Activated naive CD4-positive, alpha-beta T cell treated with anti-CD3 and anti-CD28 coated beads, Interleukin-2, amount 10 ng/mL, durations not matched to agents 7 days and 5 days (primary cell): ENCODE results near the gene EZH1.

Experiments used
- CTCF ChIA-PET: fragments of 350-600 bp; sonication (Branson Sonifier 250); formaldehyde crosslinking; loops from one replicate; lab custom pipeline; 2021; ENCODE audit warnings: antibody characterized with exemption; lab: Charles Lee
- DNase-seq: peaks from one replicate; pipeline ENCODE4 v3.0.0-alpha.2; 2020
- H3K27ac Mint-ChIP-seq: one replicate; pipeline ENCODE4 v1.8.0; 2021; ENCODE audit warnings: mild to moderate bottlenecking, moderate library complexity, mixed read lengths
- H3K27me3 Mint-ChIP-seq: one replicate; pipeline ENCODE4 v1.8.0; 2021; ENCODE audit warnings: mild to moderate bottlenecking, mixed read lengths
- H3K36me3 Mint-ChIP-seq: one replicate; pipeline ENCODE4 v1.8.0; 2021; ENCODE audit warnings: mixed read lengths
- H3K4me1 Mint-ChIP-seq: one replicate; pipeline ENCODE4 v1.8.0; 2021; ENCODE audit warnings: mixed read lengths
- H3K4me3 Mint-ChIP-seq: one replicate; pipeline ENCODE4 v1.8.0; 2021; ENCODE audit warnings: mild to moderate bottlenecking, moderate library complexity, mixed read lengths
- H3K9me3 Mint-ChIP-seq: one replicate; pipeline ENCODE4 v1.8.0; 2021; ENCODE audit warnings: mixed read lengths

The EZH1 gene

DNA sequence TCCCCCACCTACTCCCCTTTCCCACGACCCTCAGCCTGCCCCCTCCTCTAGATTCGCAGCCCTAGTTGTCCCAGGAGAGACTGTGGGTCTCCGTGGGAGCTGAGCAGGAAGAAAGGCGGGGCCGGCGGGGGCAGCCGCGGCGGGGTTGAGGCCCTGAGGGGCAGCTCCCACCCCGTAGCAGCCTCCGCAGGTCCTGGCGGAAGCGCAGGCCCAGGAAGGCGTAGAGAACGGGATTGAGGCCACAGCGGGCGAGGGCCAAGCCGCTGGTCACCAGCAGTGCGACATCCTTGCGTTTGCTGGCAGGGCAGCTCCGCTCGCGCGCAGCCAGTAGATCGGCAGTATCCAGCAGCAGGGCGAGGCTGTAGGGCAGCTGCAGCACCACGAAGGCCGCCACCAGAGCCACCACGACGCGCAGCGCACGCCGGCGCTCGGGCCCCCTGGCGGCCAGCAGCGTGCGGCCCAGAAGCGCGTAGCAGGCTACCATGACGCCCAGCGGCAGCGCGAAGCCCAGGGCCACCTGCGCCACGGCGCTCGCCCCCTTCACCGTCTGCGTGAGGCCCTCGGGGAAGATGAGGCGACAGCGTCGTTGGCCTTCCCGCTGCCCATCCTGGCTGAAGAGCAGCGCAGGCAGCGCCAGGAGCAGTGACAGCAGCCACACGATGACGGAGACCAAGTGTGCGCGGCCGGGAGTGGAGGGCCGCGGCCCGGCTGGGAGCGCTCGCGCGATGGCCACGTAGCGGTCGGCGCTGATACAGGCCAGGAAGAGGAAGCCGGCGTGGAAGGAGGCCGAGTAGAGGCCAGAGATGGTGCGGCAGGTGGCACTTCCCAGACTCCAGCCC lies 65.1 kb downstream of the EZH1 start:
- Mint-ChIP-seq H3K36me3 (peaks cover 3% of the 10 kb centered on the region), H3K27ac (peak overlapping the region; percentile 93), H3K9me3 (no peaks in the 10 kb centered on the region), H3K27me3 (peaks cover 75% of the 10 kb centered on the region), H3K4me3 (peak overlapping the region; percentile 62), H3K4me1 (peaks cover 70% of the 10 kb centered on the region)
- CTCF ChIA-PET, result interaction anchor here (0.7 to 6.0 kb wide), 9 partner anchors 10 to 145 kb away, joined by 3 to 61 read pairs (median 4); partner anchors contain the start of genes PSMC3IP, RETREG3 and TUBG1
- DNase-seq, result peak; percentile 81

DNA sequence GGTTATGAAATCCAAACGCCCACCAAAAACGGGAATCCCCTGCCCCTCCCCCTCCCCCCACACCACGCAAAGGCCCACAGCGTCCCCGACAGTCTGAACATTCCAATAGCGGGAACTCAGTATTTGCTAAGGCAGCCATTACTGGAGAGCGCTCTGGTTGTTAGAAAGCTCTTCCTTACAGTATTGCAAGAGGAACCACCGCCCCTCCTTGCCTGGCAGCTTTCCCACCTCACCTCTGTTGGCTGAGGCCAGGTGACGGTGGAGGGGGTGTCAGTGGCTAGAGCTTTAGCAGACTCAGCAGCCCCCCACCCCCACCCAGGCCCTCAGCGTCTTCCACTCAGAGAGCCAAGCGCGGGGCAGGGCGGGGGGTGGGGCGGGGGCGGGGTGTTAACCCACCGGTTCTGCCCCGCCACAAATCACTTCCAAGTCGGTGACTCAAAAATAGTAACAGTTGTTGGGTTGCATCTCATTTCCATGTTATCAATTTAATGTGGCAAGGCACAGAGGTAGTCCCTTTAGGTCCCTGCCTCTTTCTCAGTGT lies 65.8 kb downstream of the EZH1 start:
- H3K4me3 Mint-ChIP-seq, result peak overlapping the region; percentile 90
- DNase-seq, result peak; percentile 58
- peak overlapping the region; percentile 93 for H3K27ac Mint-ChIP-seq
- CTCF ChIA-PET, result interaction anchor here (0.9 to 6.0 kb wide), 3 partner anchors 10 to 101 kb away, joined by 4 to 61 read pairs (median 33); partner anchors contain the start of gene PSMC3IP
- H3K27me3 Mint-ChIP-seq, result peaks cover 75% of the 10 kb centered on the region
- peaks cover 3% of the 10 kb centered on the region for H3K36me3 Mint-ChIP-seq
- H3K4me1 Mint-ChIP-seq, result peaks cover 76% of the 10 kb centered on the region
- H3K9me3 Mint-ChIP-seq, result no peaks in the 10 kb centered on the region

DNA sequence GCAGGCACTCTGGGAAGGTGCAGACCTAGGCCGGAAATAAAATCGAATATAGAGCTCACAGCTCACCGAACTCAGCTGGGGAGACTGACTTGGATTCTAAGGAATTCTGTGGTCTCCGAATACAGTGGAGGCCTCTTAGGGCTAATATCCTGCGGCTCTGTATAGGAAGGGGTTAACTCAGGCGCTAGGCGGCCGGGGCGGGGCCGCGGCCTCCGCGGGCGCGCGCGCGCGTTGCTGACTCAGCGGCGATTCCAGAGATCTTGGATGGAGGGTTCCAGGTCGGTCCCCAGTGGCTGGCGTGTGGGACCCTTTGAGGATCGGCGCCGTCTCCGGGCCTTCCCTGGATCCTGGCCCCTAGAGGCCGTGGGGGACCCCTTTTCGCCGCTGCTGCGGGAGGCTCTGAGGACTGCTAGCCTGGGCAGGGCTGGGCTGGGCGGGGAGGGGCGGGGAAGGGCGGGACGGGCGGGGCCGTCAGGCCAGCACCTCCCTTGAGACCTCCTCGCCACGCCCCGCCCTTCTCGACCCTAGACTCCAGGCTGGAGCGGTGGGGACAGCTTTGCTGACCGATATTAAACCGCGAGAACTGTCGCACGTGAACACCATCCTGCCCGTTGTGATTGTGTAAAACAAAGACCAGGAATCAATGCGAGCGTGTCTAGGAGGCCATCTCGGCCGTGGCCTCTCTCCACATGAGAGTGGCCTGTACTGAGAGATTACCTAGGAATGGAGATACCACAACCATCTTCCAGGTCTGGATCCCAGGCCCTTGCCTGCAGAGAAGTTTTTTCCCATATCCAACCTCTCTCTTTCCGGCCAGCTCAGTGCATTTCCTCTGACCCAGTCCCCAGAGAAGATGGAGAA lies 66.7 kb downstream of the EZH1 start:
- Mint-ChIP-seq H3K4me1 (peaks cover 68% of the 10 kb centered on the region), H3K4me3 (peak overlapping the region; percentile 90)
- CTCF ChIA-PET, result interaction anchor here (0.6 to 6.0 kb wide), 4 partner anchors 9 to 100 kb away, joined by 3 to 61 read pairs (median 18); partner anchors contain the start of genes PSMC3IP and TUBG2

DNA sequence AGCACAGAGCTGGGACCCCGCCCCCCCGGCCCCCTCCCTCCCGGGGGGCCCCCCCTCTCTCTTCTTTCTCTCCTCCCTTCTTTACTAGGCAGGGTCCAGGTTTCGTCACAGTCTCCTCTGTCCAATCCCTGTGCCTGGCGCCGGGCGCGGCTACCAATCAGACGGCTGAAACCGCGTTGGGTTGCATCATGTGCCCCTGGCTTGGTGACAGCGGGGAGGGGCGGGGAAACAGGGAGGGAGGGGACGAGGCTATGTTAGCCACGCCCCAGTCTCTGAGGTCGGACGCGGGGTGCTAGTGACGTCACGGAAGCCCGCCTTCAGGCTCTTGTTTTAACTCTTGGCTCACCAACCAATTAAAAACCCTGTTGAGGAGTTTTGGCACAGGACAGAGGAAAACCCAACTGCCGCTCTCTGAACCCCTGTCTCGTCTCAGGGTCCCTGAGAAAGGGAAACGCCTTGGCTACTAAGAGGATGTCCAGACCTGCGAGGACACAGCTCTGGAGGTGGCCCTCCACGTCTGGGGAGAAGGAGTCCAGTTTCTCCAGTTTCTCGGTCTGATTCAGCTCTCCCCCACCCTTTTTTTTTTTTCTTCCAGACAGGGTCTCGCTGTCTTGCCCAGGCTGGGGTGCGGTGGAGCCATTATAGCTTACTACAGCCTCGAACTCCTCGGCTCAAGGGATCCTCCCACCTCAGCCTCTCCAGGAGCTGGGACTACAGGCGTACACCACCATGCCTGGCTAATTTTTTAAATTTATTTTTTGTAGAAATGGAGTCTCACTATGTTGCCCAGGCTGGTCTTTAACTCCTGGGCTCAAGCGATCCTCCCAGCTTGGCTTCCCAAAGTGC lies 67.6 kb downstream of the EZH1 start:
- Mint-ChIP-seq H3K36me3 (peaks cover 3% of the 10 kb centered on the region), H3K9me3 (no peaks in the 10 kb centered on the region), H3K4me3 (peak overlapping the region; percentile 90), H3K4me1 (peaks cover 60% of the 10 kb centered on the region), H3K27ac (peak overlapping the region; percentile 86), H3K27me3 (peaks cover 75% of the 10 kb centered on the region)
- CTCF ChIA-PET, result interaction anchor here (0.6 to 6.0 kb wide), 3 partner anchors 18 to 99 kb away, joined by 3 to 61 read pairs (median 3); partner anchors contain the start of genes PSMC3IP and TUBG2
- DNase-seq, result peak; percentile 100

More for the DNA sequence above, 66.7 kb downstream of the EZH1 start:
- H3K27ac Mint-ChIP-seq, result peak overlapping the region; percentile 93
- peak; percentile 83 for DNase-seq
- H3K27me3 Mint-ChIP-seq, result peaks cover 75% of the 10 kb centered on the region
- no peaks in the 10 kb centered on the region for H3K9me3 Mint-ChIP-seq
- H3K36me3 Mint-ChIP-seq, result peaks cover 3% of the 10 kb centered on the region

DNA sequence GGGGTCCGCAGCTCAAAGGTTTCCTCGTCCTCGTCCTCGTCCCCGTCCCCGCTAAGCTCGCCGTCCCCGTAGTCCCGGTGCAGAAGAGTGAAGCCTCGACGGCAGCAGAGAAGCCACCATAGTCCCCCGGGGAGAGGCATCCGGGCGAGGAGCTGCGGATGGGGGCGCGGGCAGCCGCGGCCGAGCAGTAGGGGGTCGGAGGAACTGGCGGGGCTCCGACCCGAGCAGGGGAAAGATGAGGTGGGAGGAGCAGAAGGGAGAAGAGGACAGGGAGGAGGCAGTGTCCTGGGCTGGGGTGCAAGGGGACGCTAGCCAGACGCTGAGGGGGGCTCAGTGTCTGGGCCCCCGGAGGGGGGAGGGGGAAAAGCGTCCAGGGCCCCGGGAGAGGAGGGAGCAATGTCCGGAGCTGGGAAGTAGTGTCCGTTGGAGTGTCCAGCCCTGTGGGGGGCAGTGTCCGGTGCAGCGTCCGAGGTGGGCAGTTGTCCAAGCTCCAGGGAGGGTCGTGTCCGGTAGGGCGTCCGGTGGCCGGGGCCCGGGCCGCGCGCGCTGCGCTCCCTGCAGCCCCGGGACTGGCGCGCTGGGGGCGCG lies 68.3 kb downstream of the EZH1 start, which contains the start of gene PLEKHH3:
PLEKHH3 (minus strand) TSS at position 571 of the 588 bp plus-strand sequence; CDS start at position 140, 431 bp downstream.
- H3K4me3 Mint-ChIP-seq, result peak within 1 kb of the TSS; percentile 90
- CTCF ChIA-PET, result interaction anchor here (1.3 to 6.0 kb wide), 2 partner anchors 17 to 99 kb away, joined by 3 to 61 read pairs; partner anchors contain the start of genes PSMC3IP and TUBG2
- peaks cover 75% of the 10 kb centered on the region for H3K27me3 Mint-ChIP-seq
- H3K4me1 Mint-ChIP-seq, result peaks cover 56% of the 10 kb centered on the region
- peak within 1 kb of the TSS; percentile 86 for H3K27ac Mint-ChIP-seq
- peaks cover 5% of the 10 kb centered on the region for H3K36me3 Mint-ChIP-seq
- peak; percentile 47 for DNase-seq
- no peaks in the 10 kb centered on the region for H3K9me3 Mint-ChIP-seq

DNA sequence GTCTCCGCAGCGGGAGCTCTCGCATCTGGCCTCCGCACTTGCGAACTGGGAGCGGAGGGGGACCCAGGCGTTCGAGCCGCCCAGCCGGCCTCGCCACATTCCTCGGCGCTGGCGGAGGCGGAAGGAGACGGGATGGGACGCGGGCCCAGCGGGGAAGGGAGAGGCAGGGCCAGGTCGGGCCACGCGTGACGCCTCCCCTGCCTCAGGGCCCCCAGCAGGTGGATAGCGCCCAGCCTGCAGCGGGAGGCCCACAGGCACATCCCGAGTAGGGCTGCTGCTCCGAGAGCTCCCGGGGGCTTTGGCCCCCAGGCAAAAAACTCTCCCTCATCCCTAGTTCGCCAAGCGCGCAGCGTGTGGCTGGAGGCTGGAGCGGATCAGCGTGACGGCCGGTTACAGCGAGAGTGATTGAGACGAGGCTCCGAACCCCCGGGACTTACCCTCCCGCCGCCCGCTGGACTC lies 68.8 kb downstream of the EZH1 start:
- no peak overlapping the region for H3K27ac Mint-ChIP-seq

DNA sequence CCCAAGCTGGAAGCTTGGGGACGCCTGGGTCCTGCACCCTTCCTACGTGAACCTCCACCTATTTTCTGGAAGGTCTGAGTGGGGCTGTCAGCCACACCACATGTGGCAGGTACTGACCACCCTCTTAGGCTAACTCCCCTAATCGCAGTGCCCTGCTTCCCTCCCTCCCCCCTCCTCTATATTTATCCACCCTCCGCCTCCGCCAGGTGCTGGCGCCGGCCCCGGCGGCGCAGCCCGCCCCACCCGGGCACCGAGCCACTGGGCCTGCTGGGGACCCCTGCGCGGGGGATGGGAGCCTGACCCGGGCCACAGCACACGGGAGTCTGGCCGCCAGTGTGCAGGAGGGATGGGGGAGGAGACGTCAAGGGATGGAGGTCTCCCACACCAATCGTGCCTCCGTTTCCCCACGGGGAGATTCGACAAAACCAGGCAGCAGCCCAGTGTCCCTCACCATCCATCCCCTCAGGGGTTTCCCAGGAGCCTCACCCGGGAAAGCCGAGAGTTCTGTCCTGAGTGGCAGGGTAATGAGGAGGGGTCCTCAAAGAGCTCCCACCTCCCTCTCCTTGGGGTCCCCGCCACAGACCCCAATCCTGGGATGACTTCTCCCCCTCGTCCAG lies 69.4 kb downstream of the EZH1 start:
- H3K27me3 Mint-ChIP-seq, result peaks cover 78% of the 10 kb centered on the region
- H3K36me3 Mint-ChIP-seq, result peaks cover 2% of the 10 kb centered on the region
- H3K27ac Mint-ChIP-seq, result no peak overlapping the region
- peaks cover 58% of the 10 kb centered on the region for H3K4me1 Mint-ChIP-seq
- CTCF ChIA-PET, result interaction anchor here (0.6 to 6.0 kb wide), 2 partner anchors 10 to 98 kb away, joined by 3 to 61 read pairs; partner anchors contain the start of gene PSMC3IP
- no peak for DNase-seq
- H3K9me3 Mint-ChIP-seq, result no peaks in the 10 kb centered on the region
- peak overlapping the region; percentile 73 for H3K4me3 Mint-ChIP-seq

More for the DNA sequence above, 68.8 kb downstream of the EZH1 start:
- H3K4me3 Mint-ChIP-seq, result peak overlapping the region; percentile 73
- CTCF ChIA-PET, result interaction anchor here (0.6 to 6.0 kb wide), 2 partner anchors 11 to 98 kb away, joined by 3 to 61 read pairs; partner anchors contain the start of gene PSMC3IP
- H3K4me1 Mint-ChIP-seq, result peaks cover 56% of the 10 kb centered on the region
- peaks cover 75% of the 10 kb centered on the region for H3K27me3 Mint-ChIP-seq
- H3K9me3 Mint-ChIP-seq, result no peaks in the 10 kb centered on the region
- peak; percentile 49 for DNase-seq
- peaks cover 2% of the 10 kb centered on the region for H3K36me3 Mint-ChIP-seq

DNA sequence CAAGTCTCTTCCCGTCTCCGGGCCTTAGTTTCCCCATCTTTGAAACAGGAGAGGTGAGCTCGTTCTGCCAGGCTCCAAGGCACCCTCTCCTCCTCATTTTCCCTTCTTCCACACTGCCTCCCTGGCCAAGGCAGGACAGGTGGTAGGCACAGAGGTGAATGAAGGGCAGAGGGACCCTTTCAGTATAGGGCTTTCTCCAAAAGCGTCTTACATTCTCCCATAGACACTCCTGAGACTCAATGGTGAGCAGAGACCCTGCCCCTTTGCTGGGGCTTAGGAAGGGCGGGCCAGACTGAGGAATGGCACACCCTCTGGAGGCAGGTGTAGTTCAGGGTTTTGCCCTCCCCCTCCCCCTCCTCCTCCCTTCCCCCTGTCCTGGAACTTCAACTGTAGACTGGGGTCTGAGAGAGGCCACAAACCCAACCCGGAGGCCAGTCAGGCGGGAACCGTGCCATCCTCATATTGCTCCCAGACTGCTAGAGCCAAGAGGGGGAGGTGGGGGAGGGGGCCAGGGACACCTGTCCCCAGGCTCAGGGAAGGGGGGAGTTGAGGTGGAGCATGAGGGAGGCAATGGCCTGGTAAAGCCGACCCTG lies 70.0 kb downstream of the EZH1 start:
- CTCF ChIA-PET, result no interaction called here
- Mint-ChIP-seq H3K27ac (no peak overlapping the region), H3K9me3 (no peaks in the 10 kb centered on the region), H3K4me3 (peak overlapping the region; percentile 29), H3K27me3 (peaks cover 77% of the 10 kb centered on the region), H3K4me1 (peaks cover 56% of the 10 kb centered on the region), H3K36me3 (peaks cover 4% of the 10 kb centered on the region)
- no peak for DNase-seq

DNA sequence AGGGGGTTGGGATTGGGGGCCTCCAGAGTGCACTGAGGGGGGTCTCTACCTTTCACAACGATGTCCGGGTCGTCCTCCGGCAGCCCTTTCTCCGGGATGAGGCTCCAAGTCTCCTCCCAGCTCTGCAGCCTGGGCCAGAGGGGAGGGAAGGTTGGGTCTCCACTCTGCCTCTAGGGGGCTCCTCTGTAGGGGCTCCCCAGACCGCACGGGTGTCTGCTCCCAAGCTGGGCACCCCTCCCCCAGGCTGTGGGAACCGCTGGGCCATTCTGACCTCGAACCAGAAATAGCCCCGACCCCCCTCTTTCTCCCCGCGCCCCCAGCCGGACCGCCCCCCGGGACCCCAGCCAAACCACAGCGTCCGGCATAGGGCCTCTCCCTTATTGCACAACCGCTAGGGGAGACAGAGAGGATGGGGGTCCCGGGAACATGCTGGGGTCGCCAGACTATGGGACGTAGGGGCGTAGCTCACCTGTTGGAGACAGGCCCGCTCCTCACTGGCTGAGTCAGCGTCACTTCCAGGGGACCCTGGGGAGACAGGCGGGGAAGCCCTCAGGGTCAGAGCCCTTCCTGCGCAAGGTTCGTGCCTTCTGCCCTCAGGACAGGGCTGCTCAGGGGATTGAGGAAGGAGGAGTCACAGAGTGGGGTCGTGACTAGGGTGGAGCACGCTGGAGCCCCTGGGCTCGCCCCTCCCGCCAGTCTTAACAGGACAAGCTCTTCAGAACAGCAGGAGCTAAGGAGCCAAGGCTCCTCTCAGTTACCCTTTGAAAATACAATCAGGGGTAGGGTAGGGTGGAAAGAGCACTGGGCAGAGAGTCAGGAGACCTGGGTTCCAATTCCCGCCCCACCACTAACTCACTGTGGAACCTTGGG lies 70.7 kb downstream of the EZH1 start:
- peaks cover 4% of the 10 kb centered on the region for H3K36me3 Mint-ChIP-seq
- CTCF ChIA-PET, result interaction anchor here (0.6 kb wide), 1 partner anchor 66 kb away, joined by 3 read pairs; no protein-coding TSS in a partner anchor

DNA sequence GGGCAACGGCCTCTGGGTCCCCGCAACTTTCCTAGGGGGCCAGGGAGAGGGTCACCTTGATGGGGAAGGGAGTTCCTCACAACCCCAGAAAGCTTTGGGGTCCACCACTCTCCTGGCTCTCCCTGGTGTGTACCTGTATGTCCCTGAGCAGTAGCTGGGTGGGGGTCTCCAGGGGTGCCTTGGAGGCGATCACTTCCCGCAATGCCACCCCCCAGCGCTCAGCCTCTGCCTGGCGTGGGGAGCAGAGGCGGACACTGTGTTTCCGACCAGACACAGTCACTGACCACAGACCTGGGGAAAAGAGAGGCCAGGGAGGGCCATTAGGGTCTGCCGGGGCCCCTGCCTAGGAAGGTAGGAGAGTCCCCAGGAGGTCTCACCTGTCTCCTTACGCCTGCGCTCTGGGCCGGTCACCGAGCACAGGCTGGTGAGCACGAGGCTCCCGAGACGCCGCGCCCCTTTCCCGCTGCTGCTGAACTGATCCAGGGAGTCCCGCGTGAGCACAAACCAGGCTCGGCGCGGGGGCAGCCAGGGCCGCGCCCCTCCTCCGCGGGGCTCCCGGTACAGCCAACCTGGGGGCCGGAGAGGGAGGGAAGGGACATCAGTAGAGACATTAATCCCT lies 71.5 kb downstream of the EZH1 start:
- Mint-ChIP-seq H3K36me3 (peaks cover 4% of the 10 kb centered on the region), H3K27ac (no peak overlapping the region), H3K9me3 (no peaks in the 10 kb centered on the region), H3K4me1 (peaks cover 45% of the 10 kb centered on the region), H3K4me3 (no peak overlapping the region), H3K27me3 (peaks cover 87% of the 10 kb centered on the region)
- CTCF ChIA-PET, result interaction anchor here (0.6 kb wide), 1 partner anchor 65 kb away, joined by 3 read pairs; no protein-coding TSS in a partner anchor
- no peak for DNase-seq

More for the DNA sequence above, 70.7 kb downstream of the EZH1 start:
- H3K27ac Mint-ChIP-seq, result no peak overlapping the region
- H3K4me3 Mint-ChIP-seq, result no peak overlapping the region
- peaks cover 52% of the 10 kb centered on the region for H3K4me1 Mint-ChIP-seq
- H3K27me3 Mint-ChIP-seq, result peaks cover 80% of the 10 kb centered on the region
- no peaks in the 10 kb centered on the region for H3K9me3 Mint-ChIP-seq
- peak; percentile 41 for DNase-seq
